ENCODE data around the gene CRYBB3.
A peak's percentile ranks its signal among the peaks of the same experiment; 100 is the strongest.
"Not testable (repeated sequence)": the region's sequence is repeated elsewhere in the genome, so short reads cannot be mapped to it uniquely, and the experiment has no call there.

Gene CRYBB3

GRCh38 chr22:25177226-25177625, 22.4 kb upstream of the CRYBB3 start:
- H3K9ac ChIP-seq (ENCODE audit: low read length): no peak overlapping the region
- no peaks in the 10 kb centered on the region for H3K27me3 ChIP-seq (replicated peaks; ENCODE audit: control insufficient read depth, insufficient read depth, low read length)
- no peaks in the 10 kb centered on the region for H3K4me1 ChIP-seq (ENCODE audit: control insufficient read depth, insufficient read depth, low read length)
- peaks cover 8% of the 10 kb centered on the region for H3K36me3 ChIP-seq (ENCODE audit: control insufficient read depth, insufficient read depth, low read length, severe bottlenecking)
- peaks cover 16% of the 10 kb centered on the region for H3K9me3 ChIP-seq (ENCODE audit: control insufficient read depth, low read length)
- H3K4me3 ChIP-seq (ENCODE audit: low read length): no peak overlapping the region
- DNase-seq (ENCODE audit: low read depth): no peak

GRCh38 chr22:25177895-25178294, 21.8 kb upstream of the CRYBB3 start:
- peaks cover 8% of the 10 kb centered on the region for H3K36me3 ChIP-seq (ENCODE audit: control insufficient read depth, insufficient read depth, low read length, severe bottlenecking)
- no peak overlapping the region for H3K9ac ChIP-seq (ENCODE audit: low read length)
- no peak for DNase-seq (ENCODE audit: low read depth)
- peaks cover 5% of the 10 kb centered on the region for H3K4me1 ChIP-seq (ENCODE audit: control insufficient read depth, insufficient read depth, low read length)
- peaks cover 16% of the 10 kb centered on the region for H3K9me3 ChIP-seq (ENCODE audit: control insufficient read depth, low read length)
- H3K4me3 ChIP-seq (ENCODE audit: low read length): no peak overlapping the region
- no peaks in the 10 kb centered on the region for H3K27me3 ChIP-seq (replicated peaks; ENCODE audit: control insufficient read depth, insufficient read depth, low read length)

GRCh38 chr22:25178348-25178747, 21.3 kb upstream of the CRYBB3 start:
- H3K36me3 ChIP-seq (ENCODE audit: control insufficient read depth, insufficient read depth, low read length, severe bottlenecking); H3K9ac ChIP-seq (ENCODE audit: low read length); H3K27me3 ChIP-seq (replicated peaks; ENCODE audit: control insufficient read depth, insufficient read depth, low read length); DNase-seq (ENCODE audit: low read depth); H3K4me3 ChIP-seq (ENCODE audit: low read length); H3K4me1 ChIP-seq (ENCODE audit: control insufficient read depth, insufficient read depth, low read length): not testable (repeated sequence)
- peaks cover 16% of the 10 kb centered on the region for H3K9me3 ChIP-seq (ENCODE audit: control insufficient read depth, low read length)

DNA sequence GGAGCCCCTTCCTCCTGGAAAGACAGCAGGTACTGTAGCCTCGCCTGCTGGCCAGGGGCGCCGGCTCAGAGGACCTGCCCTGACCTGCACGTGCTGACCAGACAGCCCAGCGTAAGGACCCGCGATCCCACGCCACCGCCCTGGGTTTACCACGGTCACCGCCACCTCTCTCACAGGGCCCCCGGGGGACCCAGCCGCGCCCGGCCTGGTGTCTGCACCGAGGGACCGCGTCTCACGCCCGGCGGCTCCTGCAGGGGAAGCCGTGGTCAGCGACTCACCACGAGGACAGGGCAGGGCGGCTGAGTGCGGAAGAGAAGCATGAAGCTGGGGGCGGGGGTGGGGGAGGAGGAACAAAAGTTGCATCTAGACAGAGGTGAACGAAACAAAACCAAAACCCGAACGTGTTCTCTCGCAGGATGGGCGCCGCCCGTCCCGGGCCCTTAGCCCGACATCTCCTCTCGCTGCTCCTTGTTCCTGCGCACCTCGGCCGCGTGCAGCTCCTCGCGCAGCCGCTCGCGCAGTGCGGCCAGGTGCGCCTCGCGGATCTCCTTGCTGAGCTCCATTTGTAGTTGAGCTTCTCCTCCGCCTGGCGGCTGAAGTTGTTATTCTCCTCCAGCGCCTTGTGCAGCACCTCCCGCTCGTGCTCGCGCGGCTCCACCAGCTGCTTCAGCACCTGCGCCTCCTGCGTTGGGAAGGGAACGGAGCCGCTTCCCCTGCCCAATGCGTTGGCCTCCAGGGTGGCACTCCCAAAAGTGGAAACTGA, 20.6 kb upstream of the CRYBB3 start:
- DNase-seq (ENCODE audit: low read depth); H3K9ac ChIP-seq (ENCODE audit: low read length); H3K4me3 ChIP-seq (ENCODE audit: low read length); H3K4me1 ChIP-seq (ENCODE audit: control insufficient read depth, insufficient read depth, low read length); H3K36me3 ChIP-seq (ENCODE audit: control insufficient read depth, insufficient read depth, low read length, severe bottlenecking); H3K27me3 ChIP-seq (replicated peaks; ENCODE audit: control insufficient read depth, insufficient read depth, low read length): not testable (repeated sequence)
- peaks cover 16% of the 10 kb centered on the region for H3K9me3 ChIP-seq (ENCODE audit: control insufficient read depth, low read length)

DNA sequence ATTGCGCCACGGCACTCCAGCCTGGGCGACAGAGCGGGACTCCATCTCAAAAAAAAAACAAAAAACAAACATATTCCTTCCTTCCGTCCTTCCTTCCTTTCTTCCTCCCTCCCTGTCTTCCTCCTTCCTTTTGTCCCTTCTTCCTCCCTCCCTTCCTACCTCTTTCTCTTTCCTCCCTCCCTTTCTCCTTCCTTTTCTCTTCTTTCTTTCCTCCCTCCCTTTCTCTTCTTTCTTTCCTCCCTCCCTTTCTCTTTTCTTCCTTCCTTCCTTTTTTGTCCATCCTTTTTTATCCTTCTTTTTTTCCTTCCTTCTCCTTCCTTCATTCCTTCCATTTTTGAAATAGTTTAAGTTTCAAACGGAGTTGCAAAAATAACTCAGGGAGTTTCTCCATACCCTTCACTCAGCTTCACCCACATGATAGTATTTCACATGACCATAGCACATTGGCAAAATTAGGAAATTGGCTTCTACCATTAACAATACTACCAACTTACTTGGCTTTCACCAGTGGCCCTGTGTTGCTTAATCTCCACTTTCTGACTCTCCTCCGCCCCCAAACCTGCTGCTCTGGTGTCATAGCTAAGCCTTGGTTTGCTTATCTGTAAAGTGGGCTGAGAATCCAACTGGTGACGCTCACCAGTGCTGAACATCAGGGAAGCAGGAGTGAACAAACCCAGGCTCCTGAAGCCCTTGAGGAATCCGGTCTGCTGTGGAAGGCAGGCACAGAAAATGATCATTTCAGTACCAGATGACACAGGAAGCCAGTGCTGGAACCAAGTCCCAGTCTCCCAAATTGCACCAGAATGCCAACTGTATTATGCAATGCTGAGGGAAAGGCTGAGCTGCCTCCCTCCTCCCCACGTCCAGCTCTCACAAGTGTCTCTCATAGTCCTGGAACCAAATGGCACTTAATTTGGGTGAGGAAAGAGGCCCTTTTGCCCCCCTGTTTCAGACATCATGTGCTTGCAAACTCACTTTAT, 17.2 kb upstream of the CRYBB3 start:
- Histone ChIP-seq H3K4me3 (ENCODE audit: low read length) (no peak overlapping the region), H3K4me1 (ENCODE audit: control insufficient read depth, insufficient read depth, low read length) (peaks cover 8% of the 10 kb centered on the region), H3K9ac (ENCODE audit: low read length) (peak overlapping the region; percentile 30), H3K27me3 (replicated peaks; ENCODE audit: control insufficient read depth, insufficient read depth, low read length) (no peaks in the 10 kb centered on the region), H3K9me3 (ENCODE audit: control insufficient read depth, low read length) (peaks cover 16% of the 10 kb centered on the region), H3K36me3 (ENCODE audit: control insufficient read depth, insufficient read depth, low read length, severe bottlenecking) (no peaks in the 10 kb centered on the region)
- DNase-seq (ENCODE audit: low read depth): no peak

GRCh38 chr22:25183949-25184619, 15.6 kb upstream of the CRYBB3 start:
- no peak overlapping the region for H3K4me3 ChIP-seq (ENCODE audit: low read length)
- H3K36me3 ChIP-seq (ENCODE audit: control insufficient read depth, insufficient read depth, low read length, severe bottlenecking): no peaks in the 10 kb centered on the region
- H3K9me3 ChIP-seq (ENCODE audit: control insufficient read depth, low read length): peaks cover 16% of the 10 kb centered on the region
- peaks cover 8% of the 10 kb centered on the region for H3K4me1 ChIP-seq (ENCODE audit: control insufficient read depth, insufficient read depth, low read length)
- no peaks in the 10 kb centered on the region for H3K27me3 ChIP-seq (replicated peaks; ENCODE audit: control insufficient read depth, insufficient read depth, low read length)
- no peak for DNase-seq (ENCODE audit: low read depth)
- no peak overlapping the region for H3K9ac ChIP-seq (ENCODE audit: low read length)

DNA sequence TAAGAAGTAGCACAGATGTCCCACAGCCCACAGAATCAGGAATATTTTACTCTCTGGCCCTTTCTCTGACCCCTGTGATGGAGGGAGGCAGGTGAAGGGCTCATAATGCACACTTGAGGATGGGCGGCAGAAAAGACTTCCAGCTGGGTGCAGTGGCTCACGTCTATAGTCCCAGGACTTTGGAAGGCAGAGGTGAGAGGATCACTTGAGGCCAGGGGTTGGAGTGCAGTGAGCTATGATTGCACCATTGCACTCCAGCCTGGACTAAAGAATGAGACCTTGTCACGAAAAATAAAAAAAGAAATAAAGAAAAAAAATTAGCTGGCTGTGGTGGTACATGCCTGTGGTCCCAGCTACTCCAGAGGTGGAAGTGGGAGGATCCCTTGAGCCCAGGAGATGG, 13.5 kb upstream of the CRYBB3 start:
- no peak for DNase-seq (ENCODE audit: low read depth)
- no peaks in the 10 kb centered on the region for H3K9me3 ChIP-seq (ENCODE audit: control insufficient read depth, low read length)

DNA sequence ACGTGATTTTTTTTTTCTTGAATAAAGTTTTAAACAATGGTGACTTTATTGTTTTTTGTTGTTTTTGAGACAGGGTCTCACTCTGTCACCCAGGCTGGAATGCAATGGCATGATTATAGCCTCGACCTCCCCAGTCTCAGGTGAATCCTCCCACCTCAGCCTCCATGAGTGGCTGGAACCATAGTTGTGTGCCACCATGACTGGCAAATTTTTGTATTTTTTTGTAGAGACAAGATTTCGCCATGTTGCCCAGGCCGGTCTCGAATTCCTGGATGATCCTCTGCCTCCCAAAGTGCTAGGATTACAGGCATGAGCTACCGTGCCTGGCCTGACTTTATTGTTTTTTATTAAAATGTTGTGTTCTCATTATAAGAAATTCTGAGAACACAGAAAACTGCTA, 12.2 kb upstream of the CRYBB3 start:
- Histone ChIP-seq H3K36me3 (ENCODE audit: control insufficient read depth, insufficient read depth, low read length, severe bottlenecking) (peaks cover 3% of the 10 kb centered on the region), H3K9me3 (ENCODE audit: control insufficient read depth, low read length) (no peaks in the 10 kb centered on the region), H3K9ac (ENCODE audit: low read length) (no peak overlapping the region), H3K27me3 (replicated peaks; ENCODE audit: control insufficient read depth, insufficient read depth, low read length) (no peaks in the 10 kb centered on the region), H3K4me3 (ENCODE audit: low read length) (no peak overlapping the region), H3K4me1 (ENCODE audit: control insufficient read depth, insufficient read depth, low read length) (peaks cover 7% of the 10 kb centered on the region)
- DNase-seq (ENCODE audit: low read depth): no peak

More for the DNA sequence above, 13.5 kb upstream of the CRYBB3 start:
- peaks cover 8% of the 10 kb centered on the region for H3K4me1 ChIP-seq (ENCODE audit: control insufficient read depth, insufficient read depth, low read length)
- no peaks in the 10 kb centered on the region for H3K36me3 ChIP-seq (ENCODE audit: control insufficient read depth, insufficient read depth, low read length, severe bottlenecking)
- no peak overlapping the region for H3K4me3 ChIP-seq (ENCODE audit: low read length)
- no peaks in the 10 kb centered on the region for H3K27me3 ChIP-seq (replicated peaks; ENCODE audit: control insufficient read depth, insufficient read depth, low read length)
- H3K9ac ChIP-seq (ENCODE audit: low read length): no peak overlapping the region

- peaks cover 11% of the 10 kb centered on the region for H3K36me3 ChIP-seq (ENCODE audit: control insufficient read depth, insufficient read depth, low read length, severe bottlenecking)
- no peaks in the 10 kb centered on the region for H3K9me3 ChIP-seq (ENCODE audit: control insufficient read depth, low read length)
- H3K27me3 ChIP-seq (replicated peaks; ENCODE audit: control insufficient read depth, insufficient read depth, low read length): no peaks in the 10 kb centered on the region
- no peaks in the 10 kb centered on the region for H3K4me1 ChIP-seq (ENCODE audit: control insufficient read depth, insufficient read depth, low read length)
- H3K9ac ChIP-seq (ENCODE audit: low read length): no peak overlapping the region
- H3K4me3 ChIP-seq (ENCODE audit: low read length): no peak overlapping the region
- no peak for DNase-seq (ENCODE audit: low read depth)
These were observed 7.3 kb upstream of the CRYBB3 start for GRCh38 chr22:25192406-25192805.

- Histone ChIP-seq H3K36me3 (ENCODE audit: control insufficient read depth, insufficient read depth, low read length, severe bottlenecking) (peaks cover 11% of the 10 kb centered on the region), H3K9me3 (ENCODE audit: control insufficient read depth, low read length) (no peaks in the 10 kb centered on the region)
These were observed 6.5 kb upstream of the CRYBB3 start for GRCh38 chr22:25193130-25193529.

GRCh38 chr22:25193548-25193947, 6.1 kb upstream of the CRYBB3 start:
- no peak overlapping the region for H3K9ac ChIP-seq (ENCODE audit: low read length)
- H3K4me1 ChIP-seq (ENCODE audit: control insufficient read depth, insufficient read depth, low read length): no peaks in the 10 kb centered on the region
- H3K27me3 ChIP-seq (replicated peaks; ENCODE audit: control insufficient read depth, insufficient read depth, low read length): no peaks in the 10 kb centered on the region
- peaks cover 11% of the 10 kb centered on the region for H3K36me3 ChIP-seq (ENCODE audit: control insufficient read depth, insufficient read depth, low read length, severe bottlenecking)
- no peaks in the 10 kb centered on the region for H3K9me3 ChIP-seq (ENCODE audit: control insufficient read depth, low read length)
- DNase-seq (ENCODE audit: low read depth): peak; percentile 1
- H3K4me3 ChIP-seq (ENCODE audit: low read length): no peak overlapping the region

More at GRCh38 chr22:25193130-25193529, 6.5 kb upstream of the CRYBB3 start:
- Histone ChIP-seq H3K4me3 (ENCODE audit: low read length) (no peak overlapping the region), H3K27me3 (replicated peaks; ENCODE audit: control insufficient read depth, insufficient read depth, low read length) (no peaks in the 10 kb centered on the region), H3K4me1 (ENCODE audit: control insufficient read depth, insufficient read depth, low read length) (no peaks in the 10 kb centered on the region), H3K9ac (ENCODE audit: low read length) (no peak overlapping the region)
- DNase-seq (ENCODE audit: low read depth): no peak
